Measurements from ENCODE around the gene SGO1. TPM values are rescaled to one million over a fixed set of nuclear protein-coding genes. Genes with fewer than 3 reads are reported as not detected.

Gene SGO1
- total RNA-seq, 1 experiment from 2014 or later = 31.7 TPM

DNA sequence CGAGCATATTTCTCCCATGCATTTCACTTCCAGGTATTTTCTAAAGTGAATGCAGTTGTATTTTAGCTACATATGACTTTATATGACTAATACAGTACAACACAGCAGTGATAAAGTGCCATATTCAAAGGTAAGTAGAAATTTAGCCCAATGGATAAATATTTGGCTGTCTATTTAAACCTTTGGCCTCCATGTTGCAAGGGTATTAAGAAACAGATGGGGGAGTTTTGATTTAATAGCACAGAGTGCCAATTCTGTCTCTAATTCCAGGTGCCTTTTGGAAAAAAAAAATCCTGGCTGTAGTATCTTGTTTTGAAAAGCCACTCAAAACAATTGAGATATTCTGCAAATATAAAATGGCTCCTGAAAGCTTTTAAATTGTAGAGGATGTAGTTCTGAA lies 44.9 kb upstream of the SGO1 start:
- no TSS peak for BruUV-seq (replicated peaks)
- Histone ChIP-seq H3K27me3 (replicated peaks; ENCODE audit: insufficient read depth, low read depth, low read length, poor library complexity) (peaks cover 13% of the 10 kb centered on the region), H3K9me3 (ENCODE audit: low read depth, low read length, poor library complexity, severe bottlenecking) (no peaks in the 10 kb centered on the region), H3K27ac (ENCODE audit: low read depth, low read length, poor library complexity, severe bottlenecking) (no peak overlapping the region), H3K36me3 (ENCODE audit: insufficient read depth, low read length, poor library complexity, severe bottlenecking) (no peaks in the 10 kb centered on the region), H3K4me3 (ENCODE audit: low read depth, low read length, poor library complexity, severe bottlenecking) (no peak overlapping the region), H3K4me1 (ENCODE audit: insufficient read depth, low read length, poor library complexity, severe bottlenecking) (no peaks in the 10 kb centered on the region)
- ChIA-PET POLR2A (ENCODE audit: low non-redundant PET) (no interaction called here), CTCF (no interaction called here)
- DNase-seq (ENCODE audit: low spot score) = no peak
- intact Hi-C loops (cut with micrococcal nuclease; ENCODE audit: unreplicated experiment) = no loop called here
- TF ChIP-seq, protein P1, sequence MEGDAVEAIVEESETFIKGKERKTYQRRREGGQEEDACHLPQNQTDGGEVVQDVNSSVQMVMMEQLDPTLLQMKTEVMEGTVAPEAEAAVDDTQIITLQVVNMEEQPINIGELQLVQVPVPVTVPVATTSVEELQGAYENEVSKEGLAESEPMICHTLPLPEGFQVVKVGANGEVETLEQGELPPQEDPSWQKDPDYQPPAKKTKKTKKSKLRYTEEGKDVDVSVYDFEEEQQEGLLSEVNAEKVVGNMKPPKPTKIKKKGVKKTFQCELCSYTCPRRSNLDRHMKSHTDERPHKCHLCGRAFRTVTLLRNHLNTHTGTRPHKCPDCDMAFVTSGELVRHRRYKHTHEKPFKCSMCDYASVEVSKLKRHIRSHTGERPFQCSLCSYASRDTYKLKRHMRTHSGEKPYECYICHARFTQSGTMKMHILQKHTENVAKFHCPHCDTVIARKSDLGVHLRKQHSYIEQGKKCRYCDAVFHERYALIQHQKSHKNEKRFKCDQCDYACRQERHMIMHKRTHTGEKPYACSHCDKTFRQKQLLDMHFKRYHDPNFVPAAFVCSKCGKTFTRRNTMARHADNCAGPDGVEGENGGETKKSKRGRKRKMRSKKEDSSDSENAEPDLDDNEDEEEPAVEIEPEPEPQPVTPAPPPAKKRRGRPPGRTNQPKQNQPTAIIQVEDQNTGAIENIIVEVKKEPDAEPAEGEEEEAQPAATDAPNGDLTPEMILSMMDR (conservative IDR thresholded peaks at IDR 0.05; ENCODE audit: low read depth, low read length) = no peak
- TF ChIP-seq EZH2 (IDR thresholded peaks at IDR 0.05; ENCODE audit: borderline replicate concordance, low read depth, low read length, poor library complexity, severe bottlenecking) = no peak

DNA sequence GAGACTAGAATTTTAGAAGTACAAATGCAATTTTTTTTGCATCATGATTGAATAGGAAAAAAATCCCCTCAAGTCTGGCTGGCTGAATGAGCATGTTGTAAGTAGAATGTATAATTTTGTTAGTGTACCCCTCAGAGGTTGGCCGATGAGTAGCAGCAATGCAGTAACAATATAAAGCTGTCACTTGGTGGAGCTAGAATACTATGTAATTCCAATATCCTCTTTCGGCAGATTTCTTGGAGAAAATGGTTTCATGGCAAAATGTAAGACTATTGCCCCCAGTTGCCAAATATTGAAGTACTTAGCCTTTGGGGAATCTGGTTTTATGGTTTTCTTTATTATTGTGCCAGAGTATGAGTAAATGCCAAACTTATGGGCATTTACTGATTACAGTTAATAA lies 39.8 kb upstream of the SGO1 start:
- intact Hi-C loops (cut with micrococcal nuclease; ENCODE audit: unreplicated experiment) = loop anchor here (5.0 to 10.0 kb wide), 2 partner anchors 1667 to 1889 kb away; no protein-coding TSS in a partner anchor
- Histone ChIP-seq H3K36me3 (ENCODE audit: insufficient read depth, low read length, poor library complexity, severe bottlenecking) (no peaks in the 10 kb centered on the region), H3K9me3 (ENCODE audit: low read depth, low read length, poor library complexity, severe bottlenecking) (no peaks in the 10 kb centered on the region), H3K27me3 (replicated peaks; ENCODE audit: insufficient read depth, low read depth, low read length, poor library complexity) (peaks cover 12% of the 10 kb centered on the region), H3K27ac (ENCODE audit: low read depth, low read length, poor library complexity, severe bottlenecking) (no peak overlapping the region), H3K4me3 (ENCODE audit: low read depth, low read length, poor library complexity, severe bottlenecking) (no peak overlapping the region), H3K4me1 (ENCODE audit: insufficient read depth, low read length, poor library complexity, severe bottlenecking) (no peaks in the 10 kb centered on the region)
- no peak for TF ChIP-seq EZH2 (IDR thresholded peaks at IDR 0.05; ENCODE audit: borderline replicate concordance, low read depth, low read length, poor library complexity, severe bottlenecking)
- TF ChIP-seq, protein P1 (conservative IDR thresholded peaks at IDR 0.05; ENCODE audit: low read depth, low read length) = peak; percentile 52
- no TSS peak for BruUV-seq (replicated peaks)
- POLR2A ChIA-PET (ENCODE audit: low non-redundant PET) = no interaction called here
- DNase-seq (ENCODE audit: low spot score) = peak; percentile 62
- CTCF ChIA-PET = no interaction called here

DNA sequence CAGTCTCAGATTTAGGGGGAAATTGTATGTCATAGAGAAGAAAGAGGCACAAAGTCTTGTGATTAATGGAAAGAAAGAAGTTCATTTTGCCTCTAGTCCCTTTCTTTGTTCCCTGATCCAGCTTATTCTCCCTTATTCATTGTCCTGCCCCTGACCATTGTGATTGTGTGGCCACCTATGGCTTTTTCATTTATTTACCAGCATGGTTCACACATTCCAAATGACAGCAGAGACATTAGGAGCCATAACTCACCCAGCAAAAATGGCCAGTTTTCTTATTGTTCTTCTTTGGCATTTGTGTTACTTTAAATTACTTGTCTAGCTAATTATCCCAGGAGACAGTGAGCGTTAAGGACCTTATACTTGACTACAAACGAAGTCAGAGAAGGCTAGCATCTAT lies 36.3 kb upstream of the SGO1 start:
- TF ChIP-seq, protein P1 (conservative IDR thresholded peaks at IDR 0.05; ENCODE audit: low read depth, low read length) = no peak
- TF ChIP-seq EZH2 (IDR thresholded peaks at IDR 0.05; ENCODE audit: borderline replicate concordance, low read depth, low read length, poor library complexity, severe bottlenecking) = no peak
- Histone ChIP-seq H3K27me3 (replicated peaks; ENCODE audit: insufficient read depth, low read depth, low read length, poor library complexity) (peaks cover 4% of the 10 kb centered on the region), H3K36me3 (ENCODE audit: insufficient read depth, low read length, poor library complexity, severe bottlenecking) (no peaks in the 10 kb centered on the region), H3K4me1 (ENCODE audit: insufficient read depth, low read length, poor library complexity, severe bottlenecking) (no peaks in the 10 kb centered on the region), H3K27ac (ENCODE audit: low read depth, low read length, poor library complexity, severe bottlenecking) (no peak overlapping the region), H3K9me3 (ENCODE audit: low read depth, low read length, poor library complexity, severe bottlenecking) (no peaks in the 10 kb centered on the region), H3K4me3 (ENCODE audit: low read depth, low read length, poor library complexity, severe bottlenecking) (no peak overlapping the region)
- CTCF ChIA-PET = no interaction called here
- intact Hi-C loops (cut with micrococcal nuclease; ENCODE audit: unreplicated experiment) = loop anchor here (10.0 kb wide), 1 partner anchor 1893 kb away; no protein-coding TSS in a partner anchor
- DNase-seq (ENCODE audit: low spot score) = no peak
- no TSS peak for BruUV-seq (replicated peaks)
- POLR2A ChIA-PET (ENCODE audit: low non-redundant PET) = no interaction called here

Data from A673 (cell line).